Lung (tissue), 12 donors: ENCODE data around the gene SYK. TPM values are rescaled to one million over a fixed set of nuclear protein-coding genes. Genes with fewer than 3 reads are reported as not detected.

ENCODE experiments used
- ATAC-seq: fragments of 200-7000 bp; cut with Tn5 transposase; one replicate; pipeline ENCODE4 v1.9.1; 2020; ENCODE audit warnings: moderate number of reproducible peaks; ENCODE audit not compliant: insufficient read depth, low FRiP score
- DNase-seq, 3 donors: peaks; one replicate each; pipeline ENCODE4 v3.0.0-alpha.2; 2013 to 2017
- H3K27ac ChIP-seq, 2 donors: one replicate each; pipeline ENCODE4 v1.5.1; 2013; ENCODE audit warnings: mild to moderate bottlenecking in 2 of 2, moderate library complexity in 2 of 2, control low read depth in 1 of 2, inconsistent platforms in 1 of 2, low read depth in 1 of 2, low read length in 1 of 2
- H3K27me3 ChIP-seq, 3 donors: one replicate each; pipeline ENCODE4 v1.5.1; 2013; ENCODE audit warnings: low read length in 2 of 3; ENCODE audit not compliant: control insufficient read depth in 3 of 3, insufficient read depth in 3 of 3
- H3K36me3 ChIP-seq, 4 donors: one replicate each; pipeline ENCODE4 v1.5.1; 2013; ENCODE audit warnings: low read length in 4 of 4, mild to moderate bottlenecking in 1 of 4, moderate library complexity in 1 of 4; ENCODE audit not compliant: control insufficient read depth in 4 of 4, insufficient read depth in 4 of 4
- H3K4me1 ChIP-seq, 5 donors: one replicate each; pipeline ENCODE4 v1.5.1; 2013; ENCODE audit warnings: low read length in 5 of 5, mild to moderate bottlenecking in 2 of 5, moderate library complexity in 1 of 5; ENCODE audit not compliant: control insufficient read depth in 5 of 5, insufficient read depth in 5 of 5
- H3K4me3 ChIP-seq: one replicate; pipeline ENCODE4 v1.5.1; 2013; ENCODE audit warnings: mild to moderate bottlenecking, control low read depth, moderate library complexity
- H3K9ac ChIP-seq, 2 donors: one replicate each; pipeline ENCODE4 v1.5.1; 2013; ENCODE audit warnings: low read length in 2 of 2, control low read depth in 1 of 2; ENCODE audit not compliant: insufficient read depth in 1 of 2
- H3K9me3 ChIP-seq, 4 donors: one replicate each; pipeline ENCODE4 v1.5.1; 2013; ENCODE audit warnings: low read length in 3 of 4, mild to moderate bottlenecking in 1 of 4, moderate library complexity in 1 of 4; ENCODE audit not compliant: control insufficient read depth in 4 of 4, insufficient read depth in 3 of 4
- CTCF ChIP-seq: IDR thresholded peaks from 2 replicates; pipeline ENCODE4 v1.5.1; 2012; ENCODE audit warnings: mild to moderate bottlenecking; ENCODE audit errors: control extremely low read depth, extremely low read depth
- WGBS, 2 donors: extraction: QIAGEN DNeasy Blood & Tissue Kit; methylation state at CpG; one replicate each; pipeline ENCODE4 v1.1.7; 2013; 5-methylcytosine and 5-hydroxymethylcytosine counted together
- polyA plus RNA-seq, 2 donors: library from polyadenylated mRNA; stranded (reverse); fragments of 200-250 nt; gene quantifications; one replicate each; pipeline ENCODE4 v1.2.1, GENCODE V29; 2013
- total RNA-seq, 2 donors: library from RNA; depleted of rRNA in 1 of 2; stranded (reverse); fragments of >200 nt in 1 of 2; gene quantifications; one replicate each; pipeline ENCODE4 v1.2.1, GENCODE V29; 2014 to 2021
- donor health status: control.
- donor health status: control.
- donor health status: Bipolar disorder and iron deficiency.
- donor health status: healthy.
- donor health status: DM: yes; HTN: yes; CAD: no.

SYK gene
- total and polyA plus RNA-seq, 4 donors, result 13.7 to 71.6 (median 35.0) TPM

- no peak overlapping the region for H3K9ac ChIP-seq
- DNase-seq, result no peak
- H3K36me3 ChIP-seq, result no peaks in the 10 kb centered on the region
- whole genome bisulfite sequencing, 2 donors, result 39 to 48% methylated on average over 8 of the region's 8 CpGs
- no peak overlapping the region for H3K27ac ChIP-seq
- peak; percentile 62 for ATAC-seq
- peaks cover 0 to 4% (median 0%) of the 10 kb centered on the region in 4 donors for H3K9me3 ChIP-seq
- H3K4me1 ChIP-seq, result no peaks in the 10 kb centered on the region
- H3K4me3 ChIP-seq, result no peak overlapping the region
- no peaks in the 10 kb centered on the region for H3K27me3 ChIP-seq
- TF ChIP-seq CTCF, result no peak
These were observed 25.7 kb downstream of the SYK start for GRCh38 chr9:90827181-90827871.

GRCh38 chr9:90830051-90830450, 28.4 kb downstream of the SYK start:
- H3K4me1 ChIP-seq, result peaks cover 0 to 8% (median 0%) of the 10 kb centered on the region in 5 donors
- no peak for TF ChIP-seq CTCF
- H3K27me3 ChIP-seq, result no peaks in the 10 kb centered on the region
- H3K36me3 ChIP-seq, result no peaks in the 10 kb centered on the region
- H3K4me3 ChIP-seq, result no peak overlapping the region
- H3K9ac ChIP-seq, result no peak overlapping the region
- DNase-seq (no peak), ATAC-seq (no peak)
- H3K27ac ChIP-seq, result no peak overlapping the region
- WGBS, 2 donors, result 93 to 96% methylated on average over 5 of the region's 5 CpGs
- H3K9me3 ChIP-seq, result peaks cover 0 to 2% (median 0%) of the 10 kb centered on the region in 4 donors

DNA sequence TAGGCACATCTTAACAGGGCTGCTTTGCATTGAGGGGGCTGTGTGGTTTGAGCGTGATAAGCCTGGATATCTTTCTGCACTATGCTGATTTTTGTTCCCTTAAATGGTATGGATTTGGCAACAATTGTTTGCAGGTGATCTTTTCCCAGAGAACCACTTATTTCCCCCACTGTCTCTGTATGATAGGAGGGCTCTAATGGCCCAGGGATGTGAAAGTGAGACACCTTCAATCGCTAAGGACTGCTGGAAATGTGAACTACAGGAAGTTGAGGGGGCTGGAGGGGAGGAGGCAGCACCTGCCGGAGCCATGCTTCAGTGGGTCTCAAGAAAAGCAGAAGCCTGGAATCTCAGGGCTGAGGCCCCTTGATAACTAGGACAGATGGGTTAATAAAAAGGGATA, 29.4 kb downstream of the SYK start:
- TF ChIP-seq CTCF, result no peak
- Histone ChIP-seq H3K27me3 (no peaks in the 10 kb centered on the region), H3K9me3 (peaks cover 0 to 2% (median 0%) of the 10 kb centered on the region in 4 donors), H3K4me3 (no peak overlapping the region), H3K36me3 (no peaks in the 10 kb centered on the region), H3K4me1 (peaks cover 0 to 14% (median 0%) of the 10 kb centered on the region in 5 donors), H3K27ac (no peak overlapping the region), H3K9ac (no peak overlapping the region)
- ATAC-seq (no peak), DNase-seq (no peak)
- WGBS, 2 donors, result 48 to 64% methylated on average over 3 of the region's 3 CpGs
